A549 (cell line): ENCODE data around the gene SH3RF3.

Source experiments
- PHF8 ChIP-seq: fragments of 200-600 bp; sonication (generic); IDR thresholded peaks from 2 replicates; pipeline ENCODE4 v1.6.1; 2016; ENCODE audit warnings: low read depth, mild to moderate bottlenecking, antibody characterized with exemption, moderate library complexity, borderline replicate concordance
- RFX5 ChIP-seq: fragments of 450-650 bp; IDR thresholded peaks from 2 replicates; pipeline ENCODE4 v1.7.1; 2014; ENCODE audit warnings: antibody characterized with exemption, mild to moderate bottlenecking, moderate library complexity
- SREBF2 ChIP-seq: fragments of 450-650 bp; IDR thresholded peaks from 2 replicates; pipeline ENCODE4 v1.6.1; 2014; ENCODE audit warnings: mild to moderate bottlenecking, moderate library complexity
- TF ChIP-seq, protein P1 (sequence below): fragments of >200 bp; sonication (Bioruptor Twin); formaldehyde crosslinking; IDR thresholded peaks from 3 replicates; pipeline ENCODE4 v1.6.1; 2016

DNA sequence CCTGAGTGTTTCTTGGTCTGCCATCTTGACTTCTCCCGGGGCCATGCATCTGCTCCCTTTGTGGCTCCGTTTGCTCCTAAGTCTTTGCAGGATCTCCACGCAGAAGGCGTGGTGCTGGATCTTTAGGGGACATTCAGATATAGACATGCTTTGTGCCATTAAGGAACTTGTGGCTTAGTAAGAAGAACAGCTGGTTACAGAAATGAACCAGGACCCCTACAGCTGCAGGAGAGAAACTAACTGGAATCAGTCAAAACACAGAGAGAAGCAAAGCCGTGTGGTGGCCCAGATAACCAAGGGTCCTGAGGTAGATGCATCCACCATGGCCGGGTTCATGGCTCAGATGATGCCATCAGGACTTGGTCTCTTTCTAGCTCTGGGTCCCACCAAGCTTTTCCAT, 97.6 kb downstream of the SH3RF3 start:
- no peak for TF ChIP-seq PHF8
- TF ChIP-seq, protein P1, sequence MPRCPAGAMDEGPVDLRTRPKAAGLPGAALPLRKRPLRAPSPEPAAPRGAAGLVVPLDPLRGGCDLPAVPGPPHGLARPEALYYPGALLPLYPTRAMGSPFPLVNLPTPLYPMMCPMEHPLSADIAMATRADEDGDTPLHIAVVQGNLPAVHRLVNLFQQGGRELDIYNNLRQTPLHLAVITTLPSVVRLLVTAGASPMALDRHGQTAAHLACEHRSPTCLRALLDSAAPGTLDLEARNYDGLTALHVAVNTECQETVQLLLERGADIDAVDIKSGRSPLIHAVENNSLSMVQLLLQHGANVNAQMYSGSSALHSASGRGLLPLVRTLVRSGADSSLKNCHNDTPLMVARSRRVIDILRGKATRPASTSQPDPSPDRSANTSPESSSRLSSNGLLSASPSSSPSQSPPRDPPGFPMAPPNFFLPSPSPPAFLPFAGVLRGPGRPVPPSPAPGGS, result no peak
- TF ChIP-seq RFX5, result no peak
- no peak for TF ChIP-seq SREBF2
